Stimulated activated CD4-positive, alpha-beta T cell treated with anti-CD3 and anti-CD28 coated beads, Interleukin-12 subunit alpha, Interleukin-12 subunit beta, amount 100 ng/mL, for 24 hours (primary cell): ENCODE results near the gene KHDRBS1.
"Not testable (repeated sequence)": the region's sequence is repeated elsewhere in the genome, so short reads cannot be mapped to it uniquely, and the experiment has no call there.

Experiments used
- DNase-seq, 2 experiments: peaks; one replicate each; pipeline ENCODE4 v3.0.0-alpha.2; 2020; ENCODE audit warnings: low read depth in 2 of 2

Gene KHDRBS1

GRCh38 chr1:32012709-32013385 is 821 bp upstream of the KHDRBS1 start:
- DNase-seq = no peak

GRCh38 chr1:32014199-32014947 is 705 bp downstream of the KHDRBS1 start:
- DNase-seq = peak; percentile 11 to 17

- DNase-seq = no peak
Measured at GRCh38 chr1:32014948-32015273, 1.2 kb downstream of the KHDRBS1 start.

- DNase-seq = no peak
Measured at GRCh38 chr1:32020339-32020738, 6.7 kb downstream of the KHDRBS1 start.

GRCh38 chr1:32021574-32022018 is 7.9 kb downstream of the KHDRBS1 start:
- not testable (repeated sequence) for DNase-seq

- DNase-seq = no peak
Measured at GRCh38 chr1:32023351-32023750, 9.7 kb downstream of the KHDRBS1 start.

- DNase-seq = no peak
Measured at GRCh38 chr1:32025515-32025914, 11.8 kb downstream of the KHDRBS1 start.

- no peak for DNase-seq
Measured at GRCh38 chr1:32028746-32029145, 15.1 kb downstream of the KHDRBS1 start.

- DNase-seq = no peak
Measured at GRCh38 chr1:32031578-32032274, 18.1 kb downstream of the KHDRBS1 start.

- DNase-seq = no peak
Measured at GRCh38 chr1:32032275-32032615, 18.6 kb downstream of the KHDRBS1 start.

GRCh38 chr1:32035119-32035518 is 21.5 kb downstream of the KHDRBS1 start:
- DNase-seq = no peak

GRCh38 chr1:32040711-32041110 is 27.0 kb downstream of the KHDRBS1 start:
- no peak for DNase-seq

GRCh38 chr1:32042330-32042729 is 28.7 kb downstream of the KHDRBS1 start:
- DNase-seq = no peak

GRCh38 chr1:32044234-32044633 is 30.6 kb downstream of the KHDRBS1 start:
- DNase-seq = no peak

- DNase-seq = no peak
Measured at GRCh38 chr1:32045772-32046171, 32.1 kb downstream of the KHDRBS1 start.

GRCh38 chr1:32047701-32048100 is 34.0 kb downstream of the KHDRBS1 start:
- DNase-seq = no peak

- DNase-seq = no peak
Measured at GRCh38 chr1:32048440-32048839, 34.8 kb downstream of the KHDRBS1 start.

GRCh38 chr1:32051706-32052105 is 38.0 kb downstream of the KHDRBS1 start:
- DNase-seq = no peak

- DNase-seq = no peak
Measured at GRCh38 chr1:32052887-32053286, 39.2 kb downstream of the KHDRBS1 start.

GRCh38 chr1:32055416-32055815 is 41.7 kb downstream of the KHDRBS1 start:
- DNase-seq = no peak

- no peak for DNase-seq
Measured at GRCh38 chr1:32056598-32056997, 42.9 kb downstream of the KHDRBS1 start.

GRCh38 chr1:32060914-32061313 is 47.2 kb downstream of the KHDRBS1 start:
- no peak for DNase-seq

GRCh38 chr1:32062867-32063230 is 49.2 kb downstream of the KHDRBS1 start:
- DNase-seq = no peak
